ENCODE results near the gene GMDS. TPM values are rescaled to one million over a fixed set of nuclear protein-coding genes. Genes with fewer than 3 reads are reported as not detected.

GMDS gene
- total and polyA plus RNA-seq, 2 of the 4 experiments (the other 2 are of a cell fraction), result 7.3 to 21.9 TPM

DNA sequence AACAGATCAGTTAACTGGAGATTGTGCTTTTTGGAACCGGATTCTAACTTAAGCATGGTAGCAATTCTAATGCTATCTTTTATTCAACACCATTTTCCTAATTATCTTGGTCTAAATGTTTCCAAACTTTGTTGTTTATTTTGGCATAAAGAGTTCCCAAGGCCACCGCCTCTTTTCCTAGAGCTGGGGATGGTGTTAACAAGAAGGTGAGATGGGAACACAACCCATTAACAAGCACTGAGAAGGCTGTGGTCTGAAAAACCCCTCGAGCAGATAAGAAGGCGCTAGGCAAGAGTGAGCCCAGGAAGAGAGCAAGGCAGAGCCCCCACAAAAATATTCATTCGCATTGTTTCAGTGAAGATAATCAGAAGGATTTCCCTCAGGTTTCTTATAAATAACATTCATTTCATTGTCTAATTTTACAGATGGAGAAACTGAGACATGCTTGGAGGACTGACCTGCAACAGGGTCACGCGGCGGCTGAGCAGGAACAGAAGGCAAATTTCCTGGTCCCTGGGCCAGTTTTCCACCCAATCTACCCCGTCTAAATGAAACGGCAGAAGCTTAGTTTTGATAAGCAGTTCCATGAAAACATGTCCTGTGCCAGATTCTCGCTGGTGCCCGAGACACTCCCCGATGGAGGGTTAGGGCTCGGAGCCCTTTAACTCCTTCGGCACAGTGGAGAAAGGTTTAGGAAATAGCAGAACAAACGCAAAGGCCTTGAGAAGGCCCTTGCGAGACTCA lies 480.1 kb downstream of the GMDS start:
- no peak overlapping the region for H3K18ac ChIP-seq (ENCODE audit: low read depth, low read length)
- H3K23ac ChIP-seq (ENCODE audit: low read depth, low read length), result no peak overlapping the region
- no peak overlapping the region for H3K4me2 ChIP-seq (ENCODE audit: low read depth, low read length)
- TF ChIP-seq RFX5 (IDR thresholded peaks at IDR 0.05; ENCODE audit: low read depth, low read length) (no peak), RCOR1 (IDR thresholded peaks at IDR 0.05; ENCODE audit: insufficient replicate concordance, low read length) (no peak), RAD21 (IDR thresholded peaks at IDR 0.05; ENCODE audit: low read length) (no peak), FOS (IDR thresholded peaks at IDR 0.05; ENCODE audit: low read depth, low read length) (no peak), CEBPB (IDR thresholded peaks at IDR 0.05; ENCODE audit: low read depth, low read length) (no peak), CHD1 (IDR thresholded peaks at IDR 0.05; ENCODE audit: low read depth, low read length) (no peak), BHLHE40 (IDR thresholded peaks at IDR 0.05; ENCODE audit: low read depth, low read length) (no peak), SMC3 (IDR thresholded peaks at IDR 0.05; ENCODE audit: low read depth, low read length) (no peak), MAZ (IDR thresholded peaks at IDR 0.05; ENCODE audit: borderline replicate concordance, low read depth, low read length) (no peak), POLR2A (IDR thresholded peaks at IDR 0.05; ENCODE audit: low read depth, low read length) (no peak)
- TF ChIP-seq, protein P1, sequence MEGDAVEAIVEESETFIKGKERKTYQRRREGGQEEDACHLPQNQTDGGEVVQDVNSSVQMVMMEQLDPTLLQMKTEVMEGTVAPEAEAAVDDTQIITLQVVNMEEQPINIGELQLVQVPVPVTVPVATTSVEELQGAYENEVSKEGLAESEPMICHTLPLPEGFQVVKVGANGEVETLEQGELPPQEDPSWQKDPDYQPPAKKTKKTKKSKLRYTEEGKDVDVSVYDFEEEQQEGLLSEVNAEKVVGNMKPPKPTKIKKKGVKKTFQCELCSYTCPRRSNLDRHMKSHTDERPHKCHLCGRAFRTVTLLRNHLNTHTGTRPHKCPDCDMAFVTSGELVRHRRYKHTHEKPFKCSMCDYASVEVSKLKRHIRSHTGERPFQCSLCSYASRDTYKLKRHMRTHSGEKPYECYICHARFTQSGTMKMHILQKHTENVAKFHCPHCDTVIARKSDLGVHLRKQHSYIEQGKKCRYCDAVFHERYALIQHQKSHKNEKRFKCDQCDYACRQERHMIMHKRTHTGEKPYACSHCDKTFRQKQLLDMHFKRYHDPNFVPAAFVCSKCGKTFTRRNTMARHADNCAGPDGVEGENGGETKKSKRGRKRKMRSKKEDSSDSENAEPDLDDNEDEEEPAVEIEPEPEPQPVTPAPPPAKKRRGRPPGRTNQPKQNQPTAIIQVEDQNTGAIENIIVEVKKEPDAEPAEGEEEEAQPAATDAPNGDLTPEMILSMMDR (conservative IDR thresholded peaks at IDR 0.05; ENCODE audit: low read depth, low read length), result no peak
- no peak overlapping the region for H2BK5ac ChIP-seq (ENCODE audit: low read depth, low read length, poor library complexity, severe bottlenecking)
- DNase-seq (no peak), ATAC-seq (ENCODE audit: low read depth) (no peak)
- H4K5ac ChIP-seq (ENCODE audit: low read depth, low read length), result no peak overlapping the region
- H3K56ac ChIP-seq (ENCODE audit: extremely low read depth, insufficient read depth, low read length), result no peak overlapping the region
- no peak overlapping the region for H3K9ac ChIP-seq (ENCODE audit: low read depth, low read length)
- no peaks in the 10 kb centered on the region for H3K27me3 ChIP-seq (ENCODE audit: control insufficient read depth, insufficient read depth, low read length)
- H2AFZ ChIP-seq (replicated peaks; ENCODE audit: low read length, poor library complexity), result no peak overlapping the region
- no peak overlapping the region for H2AK9ac ChIP-seq (replicated peaks; ENCODE audit: low read depth, low read length, poor library complexity)
- no peak overlapping the region for H3K4ac ChIP-seq (ENCODE audit: low read depth, low read length)
- intact Hi-C loops (cut with micrococcal nuclease) (loop anchor here (5.0 kb wide), 1 partner anchor 153 kb away; no protein-coding TSS in a partner anchor), dilution Hi-C loops (cut with HindIII; ENCODE audit: low sequenced_read_pairs, unreplicated experiment) (no loop called here), in situ Hi-C loops (cut with MboI; ENCODE audit: low sequenced_read_pairs) (no loop called here)
- no peaks in the 10 kb centered on the region for H3K79me1 ChIP-seq (ENCODE audit: low read depth in 1 of 2, low read length in 2 of 2)
- 27% methylated on average over 2 of the region's 17 CpGs; no CpG with 5 or more reads in 1 of the 2 experiments for WGBS, 2 experiments (ENCODE audit: extremely low coverage in 2 of 2, insufficient read length in 1 of 2)
- ChIA-PET POLR2A (ENCODE audit: unreplicated experiment) (no interaction called here), CTCF (no interaction called here)
- no peak overlapping the region for H3K4me3 ChIP-seq (ENCODE audit: insufficient read depth, low read depth, low read length)
- no TSS peak for BruUV-seq (replicated peaks)
- H4K20me1 ChIP-seq (ENCODE audit: insufficient read depth, low read length), result no peaks in the 10 kb centered on the region
- H2AK5ac ChIP-seq (ENCODE audit: low read depth, low read length), result no peak overlapping the region
- H3K14ac ChIP-seq (replicated peaks; ENCODE audit: low read depth, low read length), result no peak overlapping the region
- H2BK120ac ChIP-seq (ENCODE audit: low read depth, low read length), result no peak overlapping the region
- H3K4me1 ChIP-seq (ENCODE audit: control insufficient read depth, insufficient read depth, low read length), result peaks cover 8% of the 10 kb centered on the region
- H2BK20ac ChIP-seq (ENCODE audit: low read depth, low read length), result no peak overlapping the region
- H4K91ac ChIP-seq (ENCODE audit: insufficient read depth, low read depth, low read length), result no peak overlapping the region
- peaks cover 6% of the 10 kb centered on the region for H3K9me1 ChIP-seq (ENCODE audit: insufficient read depth, low read length)
- H3K27ac ChIP-seq (ENCODE audit: insufficient read depth, low read length), result no peak overlapping the region
- no peak overlapping the region for H4K8ac ChIP-seq (ENCODE audit: low read depth in 2 of 2, low read length in 2 of 2)
- no peak overlapping the region for H2BK15ac ChIP-seq (ENCODE audit: low read depth, low read length)
- H3K36me3 ChIP-seq (ENCODE audit: control insufficient read depth, insufficient read depth, low read length), result no peaks in the 10 kb centered on the region
- H3K9me3 ChIP-seq (ENCODE audit: control insufficient read depth, insufficient read depth, low read length), result no peaks in the 10 kb centered on the region
